Measurements from ENCODE around the gene ZBTB20.
A peak's percentile ranks its signal among the peaks of the same experiment; 100 is the strongest.

The ZBTB20 gene

GRCh38 chr3:114427285-114428043, 719.6 kb downstream of the ZBTB20 start:
- no peak for DNase-seq

- DNase-seq: no peak
Measured at GRCh38 chr3:114424337-114424736, 722.8 kb downstream of the ZBTB20 start.

DNA sequence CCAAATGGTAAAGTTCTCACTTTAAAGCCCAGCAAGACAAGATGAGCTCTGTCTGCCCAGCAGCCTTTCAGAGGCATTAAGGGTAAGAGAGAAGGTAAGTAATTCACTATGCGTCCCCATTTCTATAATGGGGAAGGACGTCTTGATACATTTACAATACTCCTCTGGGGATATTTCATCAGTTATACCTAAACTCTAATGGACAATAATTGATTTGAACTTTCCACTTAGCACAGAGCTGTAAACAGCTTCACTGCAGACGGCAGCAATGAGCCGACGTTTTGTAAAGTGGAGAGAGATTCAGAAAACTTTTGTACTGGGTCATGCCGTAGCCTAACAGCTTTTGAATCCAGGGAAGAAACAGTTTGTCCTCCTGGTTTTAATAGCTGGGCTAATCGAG, 725.9 kb downstream of the ZBTB20 start:
- no peak for DNase-seq

DNA sequence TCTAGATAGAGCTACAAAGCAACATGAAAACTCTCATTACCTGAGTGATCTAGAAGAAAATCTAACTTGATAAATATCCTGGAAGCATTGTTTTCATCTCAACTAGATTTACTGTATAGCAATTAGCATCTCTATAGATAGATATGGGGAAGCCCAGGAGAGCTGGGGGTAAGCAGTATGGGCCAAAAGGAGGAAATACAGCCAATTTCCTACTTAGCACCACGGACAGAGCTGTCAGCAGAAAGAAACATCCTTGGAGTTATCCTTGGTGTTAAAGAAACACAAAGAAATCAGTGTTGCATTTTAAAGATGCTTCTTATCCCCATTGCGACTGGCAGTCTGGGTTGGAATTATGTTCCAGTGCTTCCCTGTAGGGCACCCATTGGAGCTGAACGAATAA, 727.0 kb downstream of the ZBTB20 start:
- no peak for DNase-seq

DNA sequence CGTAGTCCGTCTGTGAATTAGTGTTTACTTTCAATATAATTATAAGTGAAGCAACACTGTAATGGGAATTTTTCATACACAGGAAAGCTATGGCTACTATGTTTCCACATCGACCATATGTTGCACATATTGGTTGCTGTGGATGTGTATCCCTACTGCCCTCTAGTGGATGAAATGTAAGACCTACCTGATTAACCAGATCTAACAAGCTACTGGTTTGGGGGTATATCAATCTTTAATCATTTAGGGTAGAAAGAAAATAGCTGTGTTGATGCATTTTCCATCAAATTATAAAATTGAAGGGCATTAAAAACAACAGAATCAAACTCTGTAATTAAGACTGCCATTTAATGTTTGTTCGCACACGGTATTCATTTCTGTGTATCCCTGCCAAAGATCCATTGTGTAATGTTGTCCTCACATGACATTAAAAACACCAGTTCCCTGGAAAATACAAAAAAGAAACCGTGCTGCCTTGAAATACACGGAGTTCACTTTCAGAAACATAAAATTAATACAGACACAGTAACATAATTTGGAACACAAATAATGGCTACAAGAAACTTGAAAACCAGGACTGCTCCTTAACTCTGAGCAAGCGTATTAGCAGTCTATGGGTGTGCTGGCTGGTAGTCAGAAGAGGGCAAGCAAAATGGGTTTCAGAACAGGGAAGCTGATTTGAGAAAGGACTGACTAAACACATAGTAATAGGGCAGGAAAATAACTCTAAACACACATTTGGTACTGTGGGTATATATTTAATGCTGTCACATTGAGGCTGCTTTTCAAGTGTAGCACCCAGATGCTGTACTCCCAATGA, 728.2 kb downstream of the ZBTB20 start:
- peak; percentile 92 for DNase-seq

DNA sequence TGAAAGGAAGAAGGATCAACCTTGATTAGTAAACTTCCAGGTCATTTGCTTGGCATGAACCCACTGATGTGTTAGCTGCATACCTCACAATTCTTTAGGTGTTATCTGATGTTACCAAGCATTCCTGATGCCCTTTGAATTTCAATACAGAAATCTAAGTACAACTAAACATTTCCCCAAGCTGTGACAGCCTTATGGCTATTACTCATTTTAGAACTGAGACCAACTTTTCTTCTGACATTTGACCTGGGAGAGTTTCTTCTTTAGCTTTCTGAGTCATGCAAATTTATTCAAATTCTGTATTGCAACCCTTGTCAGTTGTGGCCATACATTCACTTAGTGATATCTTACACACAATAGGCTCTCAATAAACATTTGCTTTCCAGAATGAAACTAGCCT, 729.0 kb downstream of the ZBTB20 start:
- peak; percentile 81 for DNase-seq

DNA sequence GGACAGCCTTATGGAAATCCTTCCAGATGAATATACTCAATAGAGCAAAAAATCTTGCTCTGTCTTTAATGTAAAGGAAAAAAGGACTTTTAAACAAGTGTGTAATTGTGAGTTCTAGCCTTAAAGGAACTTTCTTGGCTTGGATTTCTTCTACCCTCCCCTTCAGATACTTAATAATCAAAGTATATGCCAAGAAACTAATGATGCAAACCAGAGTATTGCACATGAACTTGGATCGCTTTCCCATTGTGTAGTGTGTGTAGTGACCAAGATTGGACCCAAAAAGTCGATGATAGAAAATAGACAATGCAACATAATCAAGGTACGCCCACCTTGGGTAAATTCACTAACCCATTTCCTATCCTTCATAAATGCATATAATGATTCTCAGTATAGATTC, 729.4 kb downstream of the ZBTB20 start:
- DNase-seq: no peak

- no peak for DNase-seq
Measured at GRCh38 chr3:114417265-114417664, 729.8 kb downstream of the ZBTB20 start.

DNA sequence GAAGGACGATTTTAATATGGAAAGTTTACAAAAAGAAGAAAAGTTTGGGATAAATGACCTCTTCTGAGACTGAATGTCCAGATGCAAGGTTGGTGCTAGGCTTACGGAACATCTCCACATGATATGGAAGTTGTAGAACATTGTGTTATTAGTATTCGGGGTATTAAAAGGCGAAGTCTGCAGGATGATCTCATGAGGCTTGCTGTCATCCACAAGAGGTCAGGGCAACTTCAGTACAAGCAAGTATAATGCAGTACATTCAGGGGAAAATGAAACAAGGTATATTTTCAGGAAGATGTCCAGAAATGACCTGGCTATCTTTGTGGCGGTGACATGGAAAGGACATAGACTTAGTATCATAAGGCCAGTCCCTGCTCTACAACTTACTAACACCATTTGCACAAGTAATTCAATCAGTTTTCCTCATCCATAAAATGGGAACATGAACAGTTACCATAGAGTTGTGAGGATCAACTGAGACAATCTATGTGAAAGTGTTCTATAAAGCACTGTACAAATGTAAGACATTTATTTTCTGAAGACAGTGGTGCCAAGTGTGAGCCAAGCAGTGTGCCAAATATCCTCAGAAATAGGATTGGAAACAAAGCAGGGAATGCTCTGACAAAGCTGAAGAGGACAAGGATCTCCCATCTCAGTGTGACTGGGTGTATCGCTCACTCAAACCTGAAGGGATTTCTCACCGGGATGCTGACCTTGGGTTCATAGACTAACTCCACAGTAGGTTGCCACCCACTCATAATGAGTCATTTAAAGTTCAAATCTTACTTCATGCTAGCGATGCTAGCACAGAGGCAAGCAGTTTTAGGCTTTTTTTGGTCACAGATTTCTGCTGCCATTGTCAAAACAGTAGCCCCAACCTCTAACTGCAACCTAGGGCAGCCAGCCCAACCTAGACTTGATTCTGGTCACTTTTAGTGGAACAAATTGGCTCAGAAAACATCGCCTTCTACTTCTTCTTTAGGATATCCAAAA, 735.0 kb downstream of the ZBTB20 start:
- peak; percentile 84 for DNase-seq

GRCh38 chr3:114411190-114411668, 735.9 kb downstream of the ZBTB20 start:
- DNase-seq: peak; percentile 51

DNA sequence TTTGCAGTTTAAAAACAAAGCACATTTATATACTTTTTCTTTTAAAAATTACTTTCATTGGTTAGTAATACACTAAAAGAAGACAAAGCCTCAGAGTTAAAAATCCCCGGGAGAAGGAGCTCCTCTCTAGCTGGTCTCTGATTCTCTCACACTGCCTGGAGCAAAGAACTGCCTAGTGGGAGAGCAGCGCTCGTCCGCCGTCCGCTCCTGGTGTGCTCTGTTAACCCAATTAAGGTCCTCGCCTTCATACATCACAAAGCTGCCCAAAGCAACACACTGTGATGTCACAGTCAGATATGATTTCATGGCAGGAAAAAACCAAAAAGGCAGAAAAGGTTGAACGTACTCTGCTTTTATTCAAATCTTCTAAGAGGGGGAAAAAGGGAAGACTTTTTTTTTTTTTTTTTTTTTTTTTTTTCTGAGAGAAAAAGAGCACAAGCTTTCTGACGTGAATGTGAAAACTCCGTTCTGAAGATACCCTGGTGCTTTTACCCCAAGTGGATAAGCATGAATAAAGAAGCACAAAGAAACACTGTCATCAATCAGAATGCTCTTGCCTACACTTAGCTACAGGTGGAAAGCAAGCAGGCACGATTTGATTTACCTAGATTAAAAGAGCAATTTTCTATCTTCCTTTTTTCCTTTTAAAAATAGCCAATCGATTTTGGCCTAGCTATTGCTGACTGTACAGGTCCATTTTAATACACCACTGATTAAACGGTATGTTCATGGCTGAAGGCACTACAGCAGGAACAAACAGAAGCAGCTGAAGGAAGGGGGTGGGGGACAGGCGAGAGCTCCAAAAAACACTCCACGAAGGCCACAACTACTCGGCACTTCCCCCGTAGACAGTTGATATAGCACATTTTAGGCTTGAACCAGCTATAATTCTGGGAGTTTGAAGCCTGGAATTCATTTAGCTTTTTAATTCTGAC, 738.1 kb downstream of the ZBTB20 start:
- no peak for DNase-seq

DNA sequence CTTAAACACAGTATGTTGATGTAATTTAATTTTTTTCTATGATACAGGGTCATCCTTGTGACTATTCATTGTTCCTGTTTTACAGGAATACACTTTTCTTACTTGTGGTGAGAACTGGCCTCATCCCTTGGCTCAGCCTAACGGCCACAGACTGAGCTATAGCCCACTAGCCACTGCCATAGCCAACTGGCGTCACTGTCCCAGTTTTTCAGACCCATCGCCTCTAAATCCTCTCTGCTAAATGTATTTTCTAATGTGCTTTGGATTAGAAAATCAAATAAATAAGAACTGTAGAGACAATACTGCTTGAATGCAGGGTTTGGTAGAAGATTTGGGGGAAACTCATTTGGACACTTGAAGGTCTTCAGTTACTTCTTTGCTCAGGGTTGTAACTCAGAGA, 740.2 kb downstream of the ZBTB20 start:
- no peak for DNase-seq

- peak; percentile 76 for DNase-seq
Measured at GRCh38 chr3:114406286-114406685, 740.8 kb downstream of the ZBTB20 start.

DNA sequence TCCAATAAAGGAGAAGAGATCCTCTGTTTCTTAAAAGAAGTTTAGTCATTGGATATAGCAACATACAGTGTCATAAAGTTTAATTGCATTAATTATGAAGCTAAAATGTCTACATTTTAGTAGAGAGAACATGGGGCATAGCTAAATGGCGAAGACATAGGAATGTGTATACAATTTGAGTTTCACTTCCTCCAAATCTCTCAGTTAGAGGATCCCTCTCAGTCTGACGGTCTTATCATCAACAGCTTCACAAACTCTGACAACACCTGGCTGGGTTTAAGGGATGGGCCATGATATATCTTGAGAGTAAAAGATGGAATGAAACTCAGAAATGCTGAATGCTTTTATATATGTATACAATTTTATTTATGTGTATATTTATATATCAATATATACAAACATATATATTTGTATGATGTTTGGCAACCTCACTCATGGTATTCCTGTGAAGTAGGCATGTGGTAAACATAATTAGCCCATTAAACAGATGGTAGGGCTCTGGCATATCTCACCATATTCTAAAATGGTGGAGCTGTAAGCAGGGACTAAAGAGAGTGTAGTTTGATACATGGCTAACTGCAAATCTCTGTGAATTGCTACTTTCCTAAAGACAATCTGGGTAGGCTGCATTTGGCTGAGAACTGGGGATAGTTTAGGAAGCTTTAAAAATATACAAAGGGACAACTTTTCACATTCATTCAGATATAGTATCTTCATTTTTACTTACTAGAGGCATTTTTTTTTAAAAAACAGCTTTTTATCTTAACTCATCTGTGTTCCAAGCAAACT, 741.7 kb downstream of the ZBTB20 start:
- no peak for DNase-seq

GRCh38 chr3:114404590-114404989, 742.5 kb downstream of the ZBTB20 start:
- DNase-seq: peak; percentile 78

DNA sequence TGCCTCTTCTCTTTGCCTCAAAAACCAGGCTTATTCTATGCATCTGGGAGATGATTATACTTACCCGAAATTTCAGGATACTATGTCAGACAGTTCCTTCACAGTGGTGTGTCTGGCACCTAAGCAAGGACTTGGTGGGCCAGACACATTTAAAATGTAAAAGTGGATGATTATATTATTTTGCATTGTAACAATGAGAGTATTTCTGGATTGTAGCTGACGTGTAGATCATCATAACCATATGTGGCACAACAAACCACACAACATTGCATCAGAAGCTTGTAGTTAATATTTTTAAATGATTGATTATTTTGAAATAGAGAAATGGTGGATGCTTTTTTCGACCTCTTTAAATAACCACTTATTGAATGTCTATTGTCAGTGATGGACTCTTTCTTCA, 744.2 kb downstream of the ZBTB20 start:
- DNase-seq: no peak

- no peak for DNase-seq
Measured at GRCh38 chr3:114401346-114401745, 745.7 kb downstream of the ZBTB20 start.

DNA sequence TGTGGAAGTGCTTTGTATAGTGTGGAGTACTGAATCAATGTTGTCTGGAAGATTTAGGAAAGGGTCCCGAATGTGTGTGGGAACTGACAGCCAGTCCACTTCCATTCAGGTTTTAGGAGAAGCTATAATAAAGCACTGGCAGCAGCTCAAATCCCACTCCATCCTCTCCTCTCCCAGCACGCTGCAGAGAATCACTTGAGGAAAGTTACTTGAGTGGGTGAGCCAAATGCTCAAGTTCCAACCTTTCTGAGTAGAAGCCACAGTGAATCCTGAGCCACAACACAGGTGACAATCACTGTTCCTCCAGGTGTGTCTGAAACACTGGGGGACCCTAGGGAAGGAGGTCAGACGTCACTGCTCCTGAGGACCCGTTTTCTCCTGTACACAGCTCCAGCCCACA, 746.7 kb downstream of the ZBTB20 start:
- no peak for DNase-seq

- DNase-seq: no peak
Measured at GRCh38 chr3:114394551-114394950, 752.5 kb downstream of the ZBTB20 start.

DNA sequence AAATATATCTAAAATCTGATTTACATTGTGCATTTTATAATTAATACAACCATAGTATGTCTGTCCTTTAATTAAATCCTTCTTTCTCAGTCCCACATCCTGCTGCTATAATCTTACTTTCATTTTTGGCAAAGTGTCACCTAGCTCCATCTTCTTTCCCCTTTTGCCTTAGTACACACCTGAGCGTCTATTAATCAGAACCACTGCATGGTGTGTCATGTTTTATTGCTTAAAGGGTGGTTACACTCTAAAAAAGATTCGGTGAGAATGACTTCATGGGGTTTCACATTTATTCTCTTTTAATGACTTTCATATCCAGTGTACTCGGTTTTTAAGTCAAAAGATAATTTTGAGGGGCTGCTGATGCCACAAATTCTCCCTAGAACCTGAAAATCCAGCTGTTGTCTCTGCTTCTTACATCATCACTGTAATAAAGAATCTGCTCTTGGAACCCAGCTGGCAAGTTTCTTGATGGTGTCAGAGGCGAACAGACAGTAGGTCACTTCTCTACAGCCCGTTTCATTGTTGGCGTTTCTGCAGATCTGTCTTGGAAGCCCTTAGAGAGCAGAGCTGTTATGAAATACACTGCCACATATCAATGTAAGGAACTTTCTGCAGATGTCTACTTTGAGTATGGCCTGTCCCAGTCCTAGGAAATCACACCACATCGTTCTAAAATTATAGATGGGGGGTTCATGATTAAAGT, 753.6 kb downstream of the ZBTB20 start:
- no peak for DNase-seq
